ENCODE results near the gene MSI2.

GRCh38 chr17:57494443-57494842 lies 238.1 kb downstream of the MSI2 start:
- TF ChIP-seq, protein P1, sequence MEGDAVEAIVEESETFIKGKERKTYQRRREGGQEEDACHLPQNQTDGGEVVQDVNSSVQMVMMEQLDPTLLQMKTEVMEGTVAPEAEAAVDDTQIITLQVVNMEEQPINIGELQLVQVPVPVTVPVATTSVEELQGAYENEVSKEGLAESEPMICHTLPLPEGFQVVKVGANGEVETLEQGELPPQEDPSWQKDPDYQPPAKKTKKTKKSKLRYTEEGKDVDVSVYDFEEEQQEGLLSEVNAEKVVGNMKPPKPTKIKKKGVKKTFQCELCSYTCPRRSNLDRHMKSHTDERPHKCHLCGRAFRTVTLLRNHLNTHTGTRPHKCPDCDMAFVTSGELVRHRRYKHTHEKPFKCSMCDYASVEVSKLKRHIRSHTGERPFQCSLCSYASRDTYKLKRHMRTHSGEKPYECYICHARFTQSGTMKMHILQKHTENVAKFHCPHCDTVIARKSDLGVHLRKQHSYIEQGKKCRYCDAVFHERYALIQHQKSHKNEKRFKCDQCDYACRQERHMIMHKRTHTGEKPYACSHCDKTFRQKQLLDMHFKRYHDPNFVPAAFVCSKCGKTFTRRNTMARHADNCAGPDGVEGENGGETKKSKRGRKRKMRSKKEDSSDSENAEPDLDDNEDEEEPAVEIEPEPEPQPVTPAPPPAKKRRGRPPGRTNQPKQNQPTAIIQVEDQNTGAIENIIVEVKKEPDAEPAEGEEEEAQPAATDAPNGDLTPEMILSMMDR (IDR thresholded peaks at IDR 0.05) = no peak
- no peak for TF ChIP-seq POLR2AphosphoS5 (IDR thresholded peaks at IDR 0.05)

All from suprapubic skin (tissue), 3 donors.